HG03025 (cell line): ENCODE measurements around the gene MPP3.

Experiments
- ATAC-seq: cut with Tn5 transposase; IDR thresholded peaks from one replicate; pipeline ENCODE4 v1.9.1; 2021; ENCODE audit warnings: mild to moderate bottlenecking, moderate library complexity; ENCODE audit not compliant: unreplicated experiment, low FRiP score

The MPP3 gene

DNA sequence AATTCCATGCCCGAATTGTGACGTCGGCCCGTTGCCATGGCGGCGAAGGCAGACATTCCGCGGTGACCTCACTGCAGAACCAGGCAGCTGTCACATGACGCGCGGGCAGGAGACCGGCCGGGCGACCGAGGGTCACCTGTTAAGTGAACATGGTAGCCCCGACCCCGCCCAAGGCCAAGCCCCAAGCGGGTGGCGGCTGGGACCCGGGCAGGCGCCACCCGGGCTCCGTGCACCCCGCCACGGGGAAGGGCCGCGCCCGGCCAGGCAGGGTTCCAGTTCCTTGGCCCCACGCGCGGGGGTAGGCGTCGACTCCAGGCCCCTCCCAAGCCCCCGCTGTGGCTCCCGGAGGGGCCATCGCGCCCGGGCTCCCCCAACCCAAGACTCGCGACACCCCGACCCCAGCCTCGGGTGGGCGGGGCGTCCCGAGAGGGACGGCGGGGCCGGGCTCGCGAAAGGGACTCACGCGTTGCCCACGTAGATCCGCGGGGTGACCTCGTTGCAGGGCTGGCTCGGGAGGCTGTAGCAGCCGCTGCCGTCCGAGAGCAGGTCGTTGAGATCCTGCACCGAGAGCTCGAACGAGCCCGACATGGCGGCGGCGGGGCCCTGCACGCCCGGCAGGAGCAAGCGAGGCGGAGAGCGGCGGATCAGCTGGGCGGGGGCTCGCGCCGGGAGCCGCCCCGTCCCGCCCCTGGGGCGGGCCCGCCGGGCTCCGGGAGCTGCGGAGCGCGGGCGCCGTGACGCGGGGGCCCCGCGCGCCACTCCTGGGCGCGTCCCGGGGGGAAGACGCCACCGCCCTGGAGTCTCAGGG is 54.4 kb downstream of the MPP3 start, which contains the start of gene DUSP3:
TSS of gene DUSP3 (minus strand) at position 641 of the 808 bp plus-strand sequence. CDS start at position 588, 53 bp downstream.
- ATAC-seq = no peak

- no peak for ATAC-seq
Measured at GRCh38 chr17:43774304-43775250, 58.4 kb downstream of the MPP3 start.

- ATAC-seq = no peak
Measured at GRCh38 chr17:43772877-43773648, 59.9 kb downstream of the MPP3 start.

GRCh38 chr17:43771463-43771862 is 61.5 kb downstream of the MPP3 start:
- no peak for ATAC-seq

DNA sequence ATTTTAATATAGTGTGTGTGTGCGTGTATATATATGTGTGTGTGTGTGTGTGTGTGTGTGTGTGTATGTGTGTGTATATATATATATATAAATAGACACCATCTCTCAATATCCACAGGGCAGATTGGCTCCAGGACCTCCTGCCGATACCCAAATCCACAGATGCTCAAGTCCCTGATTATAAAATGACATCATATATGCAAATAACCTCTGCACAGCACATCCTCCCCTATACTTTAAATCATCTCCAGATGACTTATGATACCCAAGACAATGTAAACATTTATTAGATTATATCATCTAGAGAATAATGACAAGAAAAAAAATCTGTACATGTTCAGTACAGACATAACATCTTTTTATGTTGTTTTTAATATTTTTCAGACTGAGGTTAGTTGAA is 62.0 kb downstream of the MPP3 start:
- ATAC-seq = no peak

DNA sequence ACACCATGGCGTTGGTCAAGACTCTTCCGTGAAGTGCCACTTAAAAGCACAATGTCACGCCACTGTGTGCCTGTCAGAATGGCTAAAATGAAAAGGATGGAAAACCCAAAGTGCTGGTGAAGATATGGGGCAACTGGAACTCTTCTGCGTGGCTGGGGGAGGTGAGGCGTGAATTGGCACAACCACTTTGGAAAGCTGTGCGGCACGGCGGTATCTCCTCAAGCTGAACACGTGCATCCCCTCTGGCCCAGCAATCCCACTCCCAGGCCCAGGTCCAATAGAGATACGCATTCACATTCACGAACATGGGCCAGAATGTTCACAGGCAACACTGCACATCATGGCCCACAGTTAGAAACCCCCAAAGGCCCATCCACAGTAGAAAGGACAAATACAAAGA is 63.1 kb downstream of the MPP3 start:
- no peak for ATAC-seq

GRCh38 chr17:43769426-43769825 is 63.5 kb downstream of the MPP3 start:
- no peak for ATAC-seq

GRCh38 chr17:43768943-43769342 is 64.0 kb downstream of the MPP3 start:
- no peak for ATAC-seq

DNA sequence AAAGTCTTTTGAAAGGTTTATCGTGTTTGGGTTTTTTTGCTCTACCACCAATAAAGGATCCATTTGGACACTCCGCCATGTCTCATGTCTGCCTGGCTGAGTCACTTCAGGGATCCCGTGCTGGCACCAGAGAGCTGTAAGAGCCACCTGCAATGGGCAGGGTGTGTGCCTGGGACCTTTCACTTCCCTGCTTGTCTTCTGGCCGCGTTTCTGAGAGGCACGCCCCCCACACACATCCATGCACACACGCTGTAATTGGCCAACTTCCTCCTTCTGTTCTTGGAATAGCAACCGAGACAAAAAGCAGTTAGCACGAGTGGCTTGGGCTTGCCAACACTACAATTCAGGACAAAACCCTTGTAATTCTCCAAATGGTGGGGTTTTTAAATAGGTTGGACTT is 64.6 kb downstream of the MPP3 start:
- ATAC-seq = no peak

GRCh38 chr17:43767713-43768059 is 65.3 kb downstream of the MPP3 start:
- no peak for ATAC-seq

GRCh38 chr17:43767053-43767712 is 65.8 kb downstream of the MPP3 start:
- no peak for ATAC-seq

DNA sequence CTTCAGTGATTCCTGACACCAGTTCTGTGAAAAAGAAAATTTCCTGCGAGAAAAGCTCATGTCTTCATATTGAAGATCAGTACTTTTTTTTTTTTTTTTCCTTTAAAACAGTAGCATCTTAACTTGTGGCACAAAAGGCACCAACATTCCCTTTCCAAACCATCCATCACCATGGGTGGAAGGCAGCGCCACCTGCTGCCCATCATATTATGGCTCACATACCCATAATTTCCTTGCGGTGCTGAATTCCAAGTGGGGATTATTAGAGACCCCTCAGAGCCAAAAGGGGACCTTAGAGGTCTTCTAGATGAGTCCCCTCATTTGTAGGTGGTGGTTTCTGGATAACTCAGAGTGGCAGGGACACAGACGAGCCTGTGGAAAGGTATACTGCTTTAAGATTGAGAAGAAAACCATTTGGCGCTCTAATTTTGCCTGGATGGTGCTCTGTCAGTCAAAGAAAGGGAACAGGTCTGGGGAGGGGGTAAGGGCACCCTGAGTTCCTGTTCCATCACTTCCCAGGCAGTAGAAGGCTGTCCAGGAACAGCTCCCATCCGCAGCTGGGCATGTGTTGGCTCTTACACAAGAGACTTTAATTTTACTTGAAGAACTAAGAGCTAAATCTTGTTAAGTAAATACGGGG is 66.4 kb downstream of the MPP3 start:
- no peak for ATAC-seq

DNA sequence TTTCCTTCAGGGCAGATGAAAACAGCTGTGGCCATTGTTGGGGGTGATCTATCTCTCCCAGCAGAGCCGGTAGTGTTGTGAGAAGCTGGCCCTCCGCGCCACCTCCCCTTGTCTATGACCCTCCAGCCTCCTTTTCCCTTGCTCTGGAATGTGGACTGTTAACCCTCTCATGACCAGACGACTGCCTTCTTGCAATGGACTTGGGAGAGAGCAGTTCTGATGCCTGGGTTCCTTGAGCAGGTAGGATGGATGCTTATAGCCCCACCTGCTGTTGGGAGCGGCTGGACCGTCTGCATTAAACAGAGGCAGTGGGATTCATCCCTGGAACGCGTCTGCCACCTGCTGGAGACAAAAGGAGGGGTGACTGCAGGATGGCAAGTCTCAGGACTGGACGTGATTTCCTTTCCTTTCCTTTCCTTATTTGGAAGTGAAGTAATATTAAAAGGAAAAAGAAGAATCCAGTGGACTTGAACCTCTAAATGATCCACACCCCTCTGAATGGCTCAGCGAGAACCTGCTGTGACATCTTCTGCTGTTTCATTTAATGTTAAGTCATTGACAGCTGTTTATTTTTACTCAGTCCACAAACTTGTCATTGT is 72.6 kb downstream of the MPP3 start:
- no peak for ATAC-seq

- ATAC-seq = no peak
Measured at GRCh38 chr17:43759836-43760235, 73.1 kb downstream of the MPP3 start.

DNA sequence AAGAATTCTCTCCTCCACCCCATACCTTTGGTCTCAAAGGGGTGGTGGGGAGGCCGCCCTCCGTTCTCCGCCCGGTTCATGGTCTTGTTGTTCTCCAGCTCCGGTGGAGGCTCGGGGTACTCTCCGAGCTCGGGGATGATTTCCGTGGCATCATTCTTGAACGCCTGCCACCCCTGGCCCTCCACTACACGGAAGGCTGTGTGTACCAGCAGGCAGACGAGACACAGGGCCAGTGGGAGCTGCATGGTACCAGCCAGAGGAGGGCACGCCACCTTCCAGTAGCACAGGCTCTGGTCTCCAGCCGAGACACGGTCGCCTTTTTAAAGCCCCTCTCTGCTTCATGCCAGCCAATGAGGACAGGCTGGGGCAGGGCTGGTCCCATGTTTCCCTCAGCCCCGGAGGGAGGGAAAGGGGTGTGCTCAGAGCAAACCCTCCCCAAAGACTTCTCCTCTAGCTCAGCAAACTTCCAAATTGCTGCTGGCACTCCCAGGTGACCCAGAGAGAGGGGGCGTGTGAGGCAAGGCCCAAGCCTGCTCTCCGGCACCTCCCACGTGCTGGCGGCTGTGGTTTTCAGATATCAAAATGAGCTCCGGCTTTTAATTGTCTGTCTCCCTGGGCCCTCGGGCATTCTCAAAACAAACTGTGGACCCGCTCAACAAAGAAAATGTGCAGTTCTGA is 74.3 kb downstream of the MPP3 start, which contains the start of gene SOST:
TSS of gene SOST (minus strand) at position 295 of the 678 bp plus-strand sequence. CDS start at position 245, 50 bp downstream.
- ATAC-seq = no peak

GRCh38 chr17:43758086-43758485 is 74.9 kb downstream of the MPP3 start:
- no peak for ATAC-seq

DNA sequence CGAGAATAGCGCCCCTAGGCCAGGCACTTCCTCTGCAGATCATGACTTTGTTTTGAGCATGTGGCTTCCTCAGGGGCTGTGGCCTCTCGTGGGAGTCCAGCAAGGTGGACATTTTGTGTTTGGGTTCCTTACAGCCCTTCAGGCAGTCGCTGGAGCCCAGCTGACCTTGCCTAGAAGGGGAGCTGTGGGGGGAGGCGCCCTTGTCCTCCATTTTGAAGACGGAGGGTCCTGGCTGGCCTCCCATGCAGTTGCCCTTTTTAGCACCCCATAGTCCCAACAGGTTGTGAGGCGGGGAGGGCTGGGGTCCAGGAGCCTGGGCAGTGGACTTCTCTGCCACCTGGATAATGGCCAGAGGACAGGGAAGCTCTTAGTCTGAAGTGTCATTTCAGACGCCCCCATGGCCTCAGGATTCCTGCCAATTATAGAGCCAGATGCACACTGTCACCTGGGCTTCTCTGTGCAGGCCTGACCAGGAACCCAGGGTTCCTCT is 75.7 kb downstream of the MPP3 start:
- no peak for ATAC-seq

GRCh38 chr17:43756201-43756600 is 76.7 kb downstream of the MPP3 start:
- ATAC-seq = no peak
